Measurements from ENCODE around the gene FOXJ3.

- TF ChIP-seq EZH2 (IDR thresholded peaks at IDR 0.05; ENCODE audit: borderline replicate concordance, insufficient read depth, low read depth, low read length, poor library complexity, severe bottlenecking) = no peak
- TF ChIP-seq CTCF (IDR thresholded peaks at IDR 0.05) = no peak
These were observed 16.4 kb downstream of the FOXJ3 start for GRCh38 chr1:42318601-42319000.
